GM12872 (cell line): ENCODE data around the gene SDK1.

Source experiments
- CTCF ChIP-seq: IDR thresholded peaks from 3 replicates; pipeline ENCODE4 v1.5.1; 2011; ENCODE audit warnings: low read depth, mild to moderate bottlenecking, low read length, moderate library complexity; ENCODE audit not compliant: insufficient read depth

SDK1 gene

GRCh38 chr7:3517344-3517743 lies 216.3 kb downstream of the SDK1 start:
- no peak for TF ChIP-seq CTCF

GRCh38 chr7:3518546-3518945 lies 217.5 kb downstream of the SDK1 start:
- no peak for TF ChIP-seq CTCF

- no peak for TF ChIP-seq CTCF
Observed at GRCh38 chr7:3520206-3520605, 219.2 kb downstream of the SDK1 start.

- TF ChIP-seq CTCF: no peak
Observed at GRCh38 chr7:3527496-3528124, 226.6 kb downstream of the SDK1 start.

GRCh38 chr7:3533040-3533439 lies 232.0 kb downstream of the SDK1 start:
- TF ChIP-seq CTCF: no peak

- TF ChIP-seq CTCF: no peak
Observed at GRCh38 chr7:3537210-3537875, 236.3 kb downstream of the SDK1 start.

- no peak for TF ChIP-seq CTCF
Observed at GRCh38 chr7:3538041-3538440, 237.0 kb downstream of the SDK1 start.
